Nephron progenitor cell (in vitro differentiated cells): ENCODE measurements around the gene SENP7.
A peak's percentile ranks its signal among the peaks of the same experiment; 100 is the strongest.

Experiments
- DNase-seq: peaks from one replicate; pipeline ENCODE4 v3.0.0; 2021
- H3K27ac Mint-ChIP-seq: 2 replicates; pipeline ENCODE4 v1.8.0; 2021; ENCODE audit warnings: mild to moderate bottlenecking, moderate library complexity, mixed read lengths
- H3K27me3 Mint-ChIP-seq: 2 replicates; pipeline ENCODE4 v1.8.0; 2021; ENCODE audit warnings: mild to moderate bottlenecking, low read depth, mixed read lengths; ENCODE audit not compliant: poor library complexity
- H3K36me3 Mint-ChIP-seq: 2 replicates; pipeline ENCODE4 v1.8.0; 2021; ENCODE audit warnings: low read depth, mixed read lengths
- H3K4me1 Mint-ChIP-seq: 2 replicates; pipeline ENCODE4 v1.8.0; 2021; ENCODE audit warnings: mixed read lengths
- H3K4me3 Mint-ChIP-seq: 2 replicates; pipeline ENCODE4 v1.8.0; 2021; ENCODE audit warnings: mild to moderate bottlenecking, moderate library complexity, mixed read lengths
- H3K9me3 Mint-ChIP-seq: 2 replicates; pipeline ENCODE4 v1.8.0; 2021; ENCODE audit warnings: mild to moderate bottlenecking, moderate library complexity, mixed read lengths
- CTCF ChIP-seq: fragments of 200-600 bp; sonication (generic); IDR thresholded peaks from 2 replicates; pipeline ENCODE4 v1.5.0; 2021; ENCODE audit warnings: antibody characterized with exemption

The SENP7 gene

DNA sequence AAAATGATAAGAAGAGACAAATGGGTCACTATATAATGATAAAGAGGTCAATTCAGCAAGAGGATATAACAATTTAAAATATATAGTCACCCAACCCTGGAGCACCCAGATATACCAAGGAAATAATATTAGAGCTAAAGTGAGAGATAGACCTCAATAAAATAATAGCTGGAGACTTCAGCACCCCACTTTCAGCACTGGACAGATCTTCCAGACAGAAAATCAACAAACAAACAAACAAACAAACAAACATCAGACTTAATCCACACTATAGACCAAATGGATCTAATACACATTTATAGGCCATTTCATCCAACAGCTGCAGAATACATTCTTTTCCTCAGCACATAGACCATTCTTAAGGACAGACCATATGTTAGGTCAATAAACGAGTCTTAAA is 79.4 kb downstream of the SENP7 start:
- Mint-ChIP-seq H3K36me3 (peaks cover 90% of the 10 kb centered on the region), H3K4me3 (no peak overlapping the region), H3K9me3 (peaks cover 97% of the 10 kb centered on the region), H3K27me3 (peaks cover 11% of the 10 kb centered on the region), H3K27ac (no peak overlapping the region), H3K4me1 (no peaks in the 10 kb centered on the region)
- DNase-seq: no peak
- TF ChIP-seq CTCF: no peak

DNA sequence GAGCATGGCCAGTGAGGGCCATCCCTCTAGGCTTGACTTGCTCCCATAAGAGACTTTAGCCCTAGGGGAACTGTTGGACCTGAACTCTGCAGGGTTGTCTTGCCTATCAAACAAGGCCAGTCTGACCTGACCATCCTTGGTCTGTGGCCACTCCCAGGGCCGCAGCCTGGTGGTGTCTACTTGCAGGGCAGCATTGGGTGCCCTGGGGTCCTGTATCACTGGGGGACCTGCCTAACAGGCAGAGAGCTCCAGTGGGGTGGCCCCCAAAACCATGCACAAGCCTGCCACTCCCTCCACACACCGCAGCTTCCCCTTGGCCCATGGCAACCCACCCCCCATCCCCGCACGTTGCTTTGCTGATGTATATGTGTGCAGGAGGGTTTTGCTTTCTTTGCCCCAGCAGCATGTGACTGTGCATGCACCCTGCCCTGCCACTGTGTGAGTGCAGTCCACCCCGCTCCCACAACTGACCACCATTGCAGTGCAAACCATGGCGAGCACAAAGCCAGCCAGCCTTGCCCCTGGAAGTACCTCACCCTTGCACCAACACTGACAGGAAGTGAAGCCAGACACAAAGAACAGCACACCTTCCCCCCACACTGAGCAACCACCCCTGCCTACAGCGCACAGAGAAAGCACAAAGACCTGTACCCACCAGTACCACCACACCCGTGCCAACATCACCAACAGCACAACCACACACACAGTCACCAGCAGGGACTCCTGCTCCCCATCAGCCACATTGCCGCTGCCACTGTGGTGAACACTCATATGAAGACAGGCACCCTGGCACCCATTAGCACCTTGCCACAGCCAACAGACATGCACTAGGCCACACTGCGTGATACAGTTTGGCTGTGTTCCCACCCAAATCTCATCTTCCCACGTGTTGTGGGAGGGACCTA is 88.8 kb downstream of the SENP7 start:
- TF ChIP-seq CTCF: no peak
- H3K9me3 Mint-ChIP-seq: peaks cover 63% of the 10 kb centered on the region
- no peak overlapping the region for H3K4me3 Mint-ChIP-seq
- no peak overlapping the region for H3K27ac Mint-ChIP-seq
- no peaks in the 10 kb centered on the region for H3K4me1 Mint-ChIP-seq
- no peaks in the 10 kb centered on the region for H3K27me3 Mint-ChIP-seq
- DNase-seq: no peak
- H3K36me3 Mint-ChIP-seq: peaks cover 51% of the 10 kb centered on the region

GRCh38 chr3:101418851-101419250 is 94.2 kb downstream of the SENP7 start:
- Mint-ChIP-seq H3K27ac (no peak overlapping the region), H3K4me1 (no peaks in the 10 kb centered on the region), H3K4me3 (no peak overlapping the region), H3K9me3 (peaks cover 16% of the 10 kb centered on the region), H3K36me3 (peaks cover 10% of the 10 kb centered on the region), H3K27me3 (peaks cover 2% of the 10 kb centered on the region)
- TF ChIP-seq CTCF: no peak
- DNase-seq: no peak

- Mint-ChIP-seq H3K36me3 (peaks cover 14% of the 10 kb centered on the region), H3K27me3 (peaks cover 2% of the 10 kb centered on the region), H3K4me3 (no peak overlapping the region), H3K27ac (peak overlapping the region; percentile 4), H3K4me1 (no peaks in the 10 kb centered on the region), H3K9me3 (peaks cover 13% of the 10 kb centered on the region)
- no peak for DNase-seq
- no peak for TF ChIP-seq CTCF
Observed at GRCh38 chr3:101414121-101414520, 98.9 kb downstream of the SENP7 start.

DNA sequence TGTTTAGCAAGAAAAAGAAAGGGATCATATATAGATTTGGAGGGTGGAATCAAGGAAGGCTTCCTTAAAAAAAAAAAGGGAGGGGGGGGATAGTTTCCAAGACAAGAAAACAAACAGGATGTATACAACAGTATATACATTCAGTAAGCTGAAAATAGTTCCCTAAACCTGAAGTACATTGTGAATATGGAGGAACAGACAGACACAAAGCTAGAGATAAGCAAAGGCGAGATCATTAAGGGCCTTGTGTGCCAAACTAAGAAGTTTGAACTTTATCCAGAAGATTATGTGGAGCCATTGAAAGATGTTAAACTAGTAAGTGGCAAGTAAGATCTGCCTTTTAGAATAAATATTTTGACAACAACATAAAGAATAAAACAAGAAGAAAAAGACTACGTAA is 99.4 kb downstream of the SENP7 start:
- Mint-ChIP-seq H3K27me3 (peaks cover 2% of the 10 kb centered on the region), H3K9me3 (peaks cover 17% of the 10 kb centered on the region), H3K4me3 (no peak overlapping the region), H3K36me3 (peaks cover 19% of the 10 kb centered on the region), H3K4me1 (no peaks in the 10 kb centered on the region), H3K27ac (peak overlapping the region; percentile 4)
- TF ChIP-seq CTCF: no peak
- no peak for DNase-seq
